Sigmoid colon (tissue), 4 donors: ENCODE measurements around the gene CSNK1E.

Experiments used
- CTCF ChIP-seq, 4 experiments: fragments of 450-650 bp in 3 of 4; fragments of 200-600 bp in 1 of 4; IDR thresholded peaks; one replicate each; pipeline ENCODE4 v1.5.1; 2016 to 2019; ENCODE audit warnings: antibody characterized with exemption in 4 of 4, mild to moderate bottlenecking in 3 of 4, moderate library complexity in 2 of 4
- EP300 ChIP-seq, 4 donors: sonication (generic); formaldehyde crosslinking; IDR thresholded peaks; one replicate each; pipeline ENCODE4 v1.6.1; 2017; ENCODE audit warnings: antibody characterized with exemption in 4 of 4
- POLR2A ChIP-seq, 2 donors: fragments of 450-650 bp; IDR thresholded peaks; one replicate each; pipeline ENCODE4 v1.6.1; 2016; ENCODE audit warnings: antibody characterized with exemption in 2 of 2, mild to moderate bottlenecking in 2 of 2, moderate library complexity in 2 of 2

DNA sequence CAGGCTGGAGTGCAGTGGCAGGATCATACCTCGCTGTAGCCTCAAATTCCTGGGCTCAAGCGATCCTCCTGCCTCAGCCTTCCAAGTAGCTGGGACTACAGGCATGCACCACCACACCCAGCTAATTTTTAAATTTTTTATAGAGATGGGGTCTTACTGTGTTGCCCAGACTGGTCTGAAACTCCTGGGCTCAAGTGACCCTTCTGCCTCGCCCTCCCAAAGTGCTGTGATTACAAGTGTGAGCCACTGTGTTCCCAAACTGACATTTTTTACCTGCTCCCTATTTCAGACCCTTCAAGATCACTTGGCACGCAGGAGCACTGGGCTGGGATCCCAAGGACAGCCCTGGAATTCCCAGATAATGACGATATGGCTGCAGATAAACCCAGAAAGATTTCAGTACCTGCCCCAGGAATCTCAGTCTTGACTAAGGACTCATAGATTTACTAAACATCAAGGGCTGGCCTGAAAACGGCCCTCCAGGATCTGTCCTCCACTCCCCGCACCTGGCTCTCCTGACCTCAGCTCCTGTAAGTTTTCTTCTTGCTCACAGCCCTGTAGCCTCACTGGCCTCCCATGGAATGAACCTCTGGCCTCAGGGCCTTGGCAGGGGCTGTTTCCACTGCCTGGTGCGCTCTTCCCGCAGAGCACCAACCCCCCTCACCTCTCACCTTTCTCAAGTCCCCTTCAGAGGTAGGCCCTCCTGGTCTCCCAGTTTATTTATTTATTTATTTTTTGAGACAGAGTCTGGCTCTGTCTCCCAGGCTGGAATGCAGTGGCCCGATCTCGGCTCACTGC, 3.6 kb upstream of the CSNK1E start:
- TF ChIP-seq POLR2A (IDR thresholded peaks at IDR 0.05): no peak
- no peak for TF ChIP-seq CTCF (IDR thresholded peaks at IDR 0.05)
- TF ChIP-seq EP300 (IDR thresholded peaks at IDR 0.05): no peak
